Ovary (tissue), 9 donors: ENCODE results near the gene VASH2. TPM values are rescaled to one million over a fixed set of nuclear protein-coding genes. Genes with fewer than 3 reads are reported as not detected.

Source experiments
- DNase-seq, 5 donors: peaks; one replicate each; pipeline ENCODE4 v3.0.0-alpha.2; 2019 to 2020
- H3K27ac ChIP-seq, 2 donors: fragments of 200-600 bp; one replicate each; pipeline versions ENCODE4 v1.5.1 to v1.8.0; 2019 to 2022
- H3K27me3 ChIP-seq: fragments of 200-600 bp; one replicate; pipeline ENCODE4 v1.8.0; 2022
- H3K36me3 ChIP-seq: fragments of 200-600 bp; sonication (generic); one replicate; pipeline ENCODE4 v1.5.1; 2019
- H3K4me1 ChIP-seq: one replicate; pipeline ENCODE4 v1.8.1; 2013; ENCODE audit warnings: mild to moderate bottlenecking, moderate library complexity; ENCODE audit not compliant: insufficient read depth
- H3K4me3 ChIP-seq: fragments of 200-600 bp; sonication (generic); one replicate; pipeline ENCODE4 v1.5.1; 2017
- H3K9me3 ChIP-seq, 2 donors: fragments of 200-600 bp in 1 of 2; sonication (generic) in 1 of 2; one replicate each; pipeline versions ENCODE4 v1.5.1 to v1.8.1; 2013 to 2019; ENCODE audit warnings: mild to moderate bottlenecking in 1 of 2, moderate library complexity in 1 of 2
- CTCF ChIP-seq, 3 donors: fragments of 450-650 bp in 2 of 3; fragments of 200-600 bp in 1 of 3; IDR thresholded peaks; one replicate each; pipeline versions ENCODE4 v1.5.1 to v1.8.0; 2016 to 2022; ENCODE audit warnings: antibody characterized with exemption in 3 of 3, mild to moderate bottlenecking in 1 of 3
- EP300 ChIP-seq: sonication (generic); formaldehyde crosslinking; IDR thresholded peaks from one replicate; pipeline ENCODE4 v1.6.1; 2017; ENCODE audit warnings: antibody characterized with exemption
- POLR2A ChIP-seq: fragments of 450-650 bp; IDR thresholded peaks from one replicate; pipeline ENCODE4 v1.6.1; 2017; ENCODE audit warnings: antibody characterized with exemption, mild to moderate bottlenecking, moderate library complexity
- WGBS, 3 donors: extraction: QIAGEN DNeasy Blood & Tissue Kit in 1 of 3; methylation state at CpG; one replicate each; pipeline versions ENCODE4 v1.1.5 to v1.1.7; 2013 to 2017; 5-methylcytosine and 5-hydroxymethylcytosine counted together
- intact Hi-C, 4 donors: fragments of 100-400 bp; cut with DNase I; formaldehyde crosslinking; loops; one replicate each; pipeline versions ENCODE4 v1.11.0 to v1.15.1; 2022 to 2023
- polyA plus RNA-seq, 2 donors: library from polyadenylated mRNA; stranded (reverse); fragments of 200-250 nt in 1 of 2; fragments of 350-450 nt in 1 of 2; fragmentation: Illumina TruSeq in 1 of 2; extraction: RNeasy Lipid Tissue Mini Kit (QIAGEN cat#74804) in 1 of 2; gene quantifications; one replicate each; pipeline ENCODE4 v1.2.3, GENCODE V29; 2013 to 2014
- total RNA-seq, 7 donors: library from RNA; depleted of rRNA in 2 of 7; stranded (reverse); fragments of >200 nt in 2 of 7; fragmentation: NEBNext Ultra II Directional in 3 of 7; extraction: Animal tissue kit (Norgen Biotek cat#: 25700) in 3 of 7; gene quantifications; one replicate each; pipeline versions ENCODE4 v1.1.0 to v1.2.4, GENCODE V29; 2016 to 2023
- donor health status: DM: no; HTN: no; CAD: no; lungs with moderate emphysema.
- donor health status: DM: no; HTN: no; CAD: no.
- donor health status: Bipolar disorder and iron deficiency.
- donor health status: DM: yes; HTN: yes; CAD: no.
- donor health status: DM: no; HTN: no; CAD: no.
- donor health status: DM: yes; HTN: yes; CAD: no.

Gene VASH2
- total and polyA plus RNA-seq, 9 donors: 0.28 to 2.1 (median 0.83) TPM

- Histone ChIP-seq H3K27me3 (no peaks in the 10 kb centered on the region), H3K36me3 (no peaks in the 10 kb centered on the region), H3K4me3 (no peak overlapping the region), H3K9me3 (no peaks in the 10 kb centered on the region), H3K4me1 (no peaks in the 10 kb centered on the region), H3K27ac (no peak overlapping the region)
- DNase-seq: no peak
- WGBS, 3 donors: 86 to 93% (median 92%) methylated on average over 3 of the region's 3 CpGs
- TF ChIP-seq CTCF (IDR thresholded peaks at IDR 0.05) (no peak), EP300 (no peak), POLR2A (no peak)
- intact Hi-C loops: no loop called here
These were observed 52.9 kb downstream of the VASH2 start for GRCh38 chr1:213003256-213003655.

- 74 to 99% (median 94%) methylated on average over 2 of the region's 2 CpGs for WGBS, 3 donors
- no peaks in the 10 kb centered on the region for H3K36me3 ChIP-seq
- H3K4me1 ChIP-seq: no peaks in the 10 kb centered on the region
These were observed 58.2 kb downstream of the VASH2 start for GRCh38 chr1:213008564-213008963.

GRCh38 chr1:213014642-213015041 is 64.3 kb downstream of the VASH2 start:
- H3K36me3 ChIP-seq: no peaks in the 10 kb centered on the region
- 7 to 16% (median 10%) methylated on average over 7 of the region's 7 CpGs for WGBS, 3 donors
- no peaks in the 10 kb centered on the region for H3K9me3 ChIP-seq
- intact Hi-C loops: no loop called here
- peaks cover 3% of the 10 kb centered on the region for H3K4me1 ChIP-seq
- H3K4me3 ChIP-seq: peak overlapping the region; percentile 88
- DNase-seq: peak in 1 of 5 donors; percentile 19
- peak overlapping the region in 1 of 2 donors; percentile 89 for H3K27ac ChIP-seq
- TF ChIP-seq EP300 (no peak), POLR2A (no peak), CTCF (IDR thresholded peaks at IDR 0.05) (no peak)
- H3K27me3 ChIP-seq: no peaks in the 10 kb centered on the region

More at GRCh38 chr1:213008564-213008963, 58.2 kb downstream of the VASH2 start:
- Histone ChIP-seq H3K9me3 (no peaks in the 10 kb centered on the region), H3K4me3 (no peak overlapping the region), H3K27ac (no peak overlapping the region), H3K27me3 (no peaks in the 10 kb centered on the region)
- TF ChIP-seq POLR2A (no peak), EP300 (no peak), CTCF (IDR thresholded peaks at IDR 0.05) (no peak)
- intact Hi-C loops: no loop called here
- DNase-seq: no peak

GRCh38 chr1:213015099-213016050 is 65.0 kb downstream of the VASH2 start, which contains the start of gene ANGEL2:
TSS of gene ANGEL2 (minus strand) at chr1:213015867. CDS start at chr1:213015671, 196 bp downstream.
- peak within 1 kb of the TSS; percentile 88 for H3K4me3 ChIP-seq
- H3K4me1 ChIP-seq: peaks cover 3% of the 10 kb centered on the region
- 0 to 1% (median 0%) methylated on average over 54 to 66 of the region's 66 CpGs for WGBS, 3 donors
- H3K9me3 ChIP-seq: no peaks in the 10 kb centered on the region
- peak; percentile 94 to 96 (median 95) for DNase-seq
- peak; percentile 18 for TF ChIP-seq POLR2A
- no peak for TF ChIP-seq CTCF (IDR thresholded peaks at IDR 0.05)
- TF ChIP-seq EP300: no peak
- intact Hi-C loops: no loop called here
- H3K36me3 ChIP-seq: no peaks in the 10 kb centered on the region
- no peaks in the 10 kb centered on the region for H3K27me3 ChIP-seq
- H3K27ac ChIP-seq: peak within 1 kb of the TSS; percentile 66 to 89
